Uterus (tissue), 2 donors: ENCODE results near the gene SYTL4.

Experiments used
- POLR2A ChIP-seq, 2 donors: fragments of 450-650 bp; IDR thresholded peaks; one replicate each; pipeline ENCODE4 v1.6.1; 2016; ENCODE audit warnings: antibody characterized with exemption in 2 of 2, mild to moderate bottlenecking in 1 of 2, moderate library complexity in 1 of 2
- TF ChIP-seq, protein P1 (sequence below), 4 experiments: fragments of 200-600 bp in 2 of 4; fragments of 450-650 bp in 2 of 4; sonication (generic) in 2 of 4; IDR thresholded peaks; one replicate each; pipeline ENCODE4 v1.5.1; 2016 to 2019; ENCODE audit warnings: antibody characterized with exemption in 4 of 4, mild to moderate bottlenecking in 2 of 4, moderate library complexity in 1 of 4

DNA sequence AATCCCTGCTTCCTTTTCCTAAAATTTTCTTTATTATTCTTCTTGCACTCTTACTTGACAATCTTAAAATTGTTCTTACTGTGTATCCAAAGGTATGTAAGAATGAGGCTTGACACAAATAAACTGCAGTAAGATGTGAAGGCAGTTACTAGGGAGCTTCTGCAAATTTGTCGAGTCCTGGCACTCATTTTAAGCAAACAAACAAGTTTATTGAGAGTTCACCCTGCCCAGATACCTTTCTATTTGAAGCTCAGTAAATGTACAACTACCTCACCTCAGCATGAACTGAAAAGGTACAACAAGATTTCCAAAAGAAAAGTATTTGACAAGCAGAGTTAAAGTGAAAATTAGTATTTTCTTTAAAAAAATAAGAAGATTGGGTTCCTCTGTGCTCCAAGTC is 13.3 kb upstream of the SYTL4 start:
- TF ChIP-seq, protein P1, sequence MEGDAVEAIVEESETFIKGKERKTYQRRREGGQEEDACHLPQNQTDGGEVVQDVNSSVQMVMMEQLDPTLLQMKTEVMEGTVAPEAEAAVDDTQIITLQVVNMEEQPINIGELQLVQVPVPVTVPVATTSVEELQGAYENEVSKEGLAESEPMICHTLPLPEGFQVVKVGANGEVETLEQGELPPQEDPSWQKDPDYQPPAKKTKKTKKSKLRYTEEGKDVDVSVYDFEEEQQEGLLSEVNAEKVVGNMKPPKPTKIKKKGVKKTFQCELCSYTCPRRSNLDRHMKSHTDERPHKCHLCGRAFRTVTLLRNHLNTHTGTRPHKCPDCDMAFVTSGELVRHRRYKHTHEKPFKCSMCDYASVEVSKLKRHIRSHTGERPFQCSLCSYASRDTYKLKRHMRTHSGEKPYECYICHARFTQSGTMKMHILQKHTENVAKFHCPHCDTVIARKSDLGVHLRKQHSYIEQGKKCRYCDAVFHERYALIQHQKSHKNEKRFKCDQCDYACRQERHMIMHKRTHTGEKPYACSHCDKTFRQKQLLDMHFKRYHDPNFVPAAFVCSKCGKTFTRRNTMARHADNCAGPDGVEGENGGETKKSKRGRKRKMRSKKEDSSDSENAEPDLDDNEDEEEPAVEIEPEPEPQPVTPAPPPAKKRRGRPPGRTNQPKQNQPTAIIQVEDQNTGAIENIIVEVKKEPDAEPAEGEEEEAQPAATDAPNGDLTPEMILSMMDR (IDR thresholded peaks at IDR 0.05), result no peak
- no peak for TF ChIP-seq POLR2A (IDR thresholded peaks at IDR 0.05)
